HG02938 (cell line): Measurements from ENCODE around the gene PCDHB8.
"Not testable (repeated sequence)": the region's sequence is repeated elsewhere in the genome, so short reads cannot be mapped to it uniquely, and the experiment has no call there.

ENCODE experiments used
- ATAC-seq: cut with Tn5 transposase; IDR thresholded peaks from one replicate; pipeline ENCODE4 v1.9.1; 2021; ENCODE audit warnings: mild to moderate bottlenecking, moderate library complexity; ENCODE audit not compliant: unreplicated experiment

The PCDHB8 gene

DNA sequence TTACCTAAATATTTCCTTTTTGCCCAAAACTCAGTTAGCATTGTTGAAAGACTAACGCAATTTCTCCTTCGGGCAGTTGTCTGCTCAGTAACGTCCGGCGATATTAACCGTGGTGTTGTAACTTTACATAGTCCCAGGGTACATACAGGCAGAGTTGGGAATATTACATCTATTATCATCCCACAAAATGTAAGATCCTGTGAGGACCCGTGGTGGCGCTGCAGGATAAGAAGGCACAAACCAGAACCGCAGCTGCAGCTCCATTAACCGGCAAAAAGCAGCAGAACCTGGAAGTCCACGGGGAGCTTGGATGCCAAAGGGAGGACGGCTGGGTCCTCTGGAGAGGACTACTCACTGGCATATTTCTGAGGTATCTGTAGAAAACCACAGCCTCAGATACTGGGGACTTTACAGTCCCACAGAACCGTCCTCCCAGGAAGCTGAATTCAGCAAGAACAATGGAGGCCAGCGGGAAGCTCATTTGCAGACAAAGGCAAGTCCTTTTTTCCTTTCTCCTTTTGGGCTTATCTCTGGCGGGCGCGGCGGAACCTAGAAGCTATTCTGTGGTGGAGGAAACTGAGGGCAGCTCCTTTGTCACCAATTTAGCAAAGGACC lies at the start of gene PCDHB8:
PCDHB8 (plus strand) TSS at position 214 of the 615 bp plus-strand sequence; CDS start at position 459, 245 bp downstream.
- not testable (repeated sequence) for ATAC-seq

DNA sequence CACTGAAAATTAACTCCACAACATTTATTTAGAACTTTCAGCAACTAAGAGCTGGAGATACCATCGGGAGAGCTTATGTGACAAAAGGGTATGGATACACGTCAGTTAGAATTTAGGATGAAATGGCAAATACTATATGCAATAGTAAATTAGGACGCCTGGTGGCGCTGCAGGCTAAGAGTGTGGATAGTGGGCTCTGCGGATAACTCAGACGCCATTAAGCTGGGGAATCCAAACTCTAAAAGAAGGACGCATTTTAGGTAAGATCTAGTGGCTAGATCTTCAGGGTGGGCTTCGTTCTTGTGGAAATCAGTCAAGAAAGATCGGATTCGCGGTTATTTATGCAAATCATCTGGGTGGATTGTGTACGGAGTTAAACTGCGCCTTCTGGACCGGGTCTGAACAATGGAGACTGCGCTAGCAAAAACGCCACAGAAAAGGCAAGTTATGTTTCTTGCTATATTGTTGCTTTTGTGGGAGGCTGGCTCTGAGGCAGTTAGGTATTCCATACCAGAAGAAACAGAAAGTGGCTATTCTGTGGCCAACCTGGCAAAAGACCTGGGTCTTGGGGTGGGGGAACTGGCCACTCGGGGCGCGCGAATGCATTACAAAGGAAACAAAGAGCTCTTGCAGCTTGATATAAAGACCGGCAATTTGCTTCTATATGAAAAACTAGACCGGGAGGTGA lies 42.4 kb upstream of the PCDHB8 start, which contains the start of gene PCDHB5:
PCDHB5 (plus strand) TSS at position 177 of the 688 bp plus-strand sequence; CDS start at position 406, 229 bp downstream.
- ATAC-seq = no peak

- ATAC-seq = no peak
Measured at GRCh38 chr5:141135718-141136266, 41.8 kb upstream of the PCDHB8 start.

DNA sequence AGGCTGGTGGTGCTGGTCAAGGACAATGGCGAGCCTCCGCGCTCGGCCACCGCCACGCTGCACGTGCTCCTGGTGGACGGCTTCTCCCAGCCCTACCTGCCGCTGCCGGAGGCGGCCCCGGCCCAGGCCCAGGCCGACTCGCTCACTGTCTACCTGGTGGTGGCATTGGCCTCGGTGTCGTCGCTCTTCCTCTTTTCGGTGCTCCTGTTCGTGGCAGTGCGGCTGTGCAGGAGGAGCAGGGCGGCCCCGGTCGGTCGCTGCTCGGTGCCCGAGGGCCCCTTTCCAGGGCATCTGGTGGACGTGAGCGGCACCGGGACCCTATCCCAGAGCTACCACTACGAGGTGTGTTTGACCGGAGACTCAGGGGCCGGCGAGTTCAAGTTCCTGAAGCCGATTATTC lies 40.2 kb upstream of the PCDHB8 start:
- not testable (repeated sequence) for ATAC-seq

GRCh38 chr5:141149812-141150211 lies 27.8 kb upstream of the PCDHB8 start, which contains the start of gene PCDHB6:
Gene PCDHB6, plus strand, starts transcription at chr5:141150057. Its CDS starts 201 bp downstream, at chr5:141150258.
- ATAC-seq = no peak

GRCh38 chr5:141150224-141150992 lies 27.2 kb upstream of the PCDHB8 start:
- ATAC-seq = no peak

- ATAC-seq = no peak
Measured at GRCh38 chr5:141150993-141151325, 26.6 kb upstream of the PCDHB8 start.

GRCh38 chr5:141151632-141152031 lies 26.0 kb upstream of the PCDHB8 start:
- not testable (repeated sequence) for ATAC-seq

DNA sequence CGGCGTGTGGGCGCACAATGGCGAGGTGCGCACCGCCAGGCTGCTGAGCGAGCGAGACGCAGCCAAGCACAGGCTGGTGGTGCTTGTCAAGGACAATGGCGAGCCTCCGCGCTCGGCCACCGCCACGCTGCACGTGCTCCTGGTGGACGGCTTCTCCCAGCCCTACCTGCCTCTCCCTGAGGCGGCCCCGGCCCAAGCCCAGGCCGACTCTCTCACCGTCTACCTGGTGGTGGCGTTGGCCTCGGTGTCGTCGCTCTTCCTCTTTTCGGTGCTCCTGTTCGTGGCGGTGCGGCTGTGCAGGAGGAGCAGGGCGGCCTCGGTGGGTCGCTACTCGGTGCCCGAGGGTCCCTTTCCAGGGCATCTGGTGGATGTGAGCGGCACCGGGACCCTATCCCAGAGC lies 25.5 kb upstream of the PCDHB8 start:
- ATAC-seq = not testable (repeated sequence)

DNA sequence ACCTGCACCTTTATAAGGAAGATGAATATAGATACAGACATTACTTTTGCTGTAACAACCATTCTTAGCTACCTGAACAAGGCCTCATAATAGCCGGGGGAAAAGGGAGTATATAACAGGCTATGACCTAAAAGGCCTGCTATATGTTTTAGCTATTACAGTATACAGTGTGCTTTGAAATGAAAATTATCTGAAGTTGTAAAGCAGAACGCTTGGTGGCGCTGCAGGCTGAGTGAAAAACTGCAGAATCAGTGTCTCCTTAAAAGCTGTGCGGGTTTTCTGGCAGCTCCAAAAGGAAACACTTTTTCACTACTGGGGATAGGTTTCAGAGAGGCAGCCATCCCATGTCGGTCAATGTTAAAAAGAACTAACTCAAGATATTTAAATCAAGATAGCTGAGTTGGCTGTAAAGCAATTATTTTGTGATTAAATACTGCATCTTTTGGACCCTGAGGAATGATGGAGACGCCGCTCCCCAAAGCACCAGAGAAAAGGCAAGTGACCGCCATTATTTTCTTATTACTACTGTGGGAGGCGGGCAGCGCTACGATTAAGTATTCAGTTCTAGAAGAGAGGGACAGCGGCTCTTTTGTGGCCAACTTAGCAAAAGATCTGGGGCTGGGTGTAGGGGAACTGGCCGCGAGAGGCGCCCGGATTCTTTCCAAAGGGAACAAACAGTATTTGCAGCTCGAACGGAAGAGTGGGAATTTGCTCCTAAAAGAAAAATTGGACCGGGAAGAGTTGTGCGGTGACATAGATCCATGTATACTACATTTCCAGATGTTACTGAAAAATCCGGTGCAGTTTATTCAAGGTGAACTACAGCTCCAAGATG lies 21.8 kb upstream of the PCDHB8 start:
- no peak for ATAC-seq

- not testable (repeated sequence) for ATAC-seq
Measured at GRCh38 chr5:141157356-141157755, 20.2 kb upstream of the PCDHB8 start.

DNA sequence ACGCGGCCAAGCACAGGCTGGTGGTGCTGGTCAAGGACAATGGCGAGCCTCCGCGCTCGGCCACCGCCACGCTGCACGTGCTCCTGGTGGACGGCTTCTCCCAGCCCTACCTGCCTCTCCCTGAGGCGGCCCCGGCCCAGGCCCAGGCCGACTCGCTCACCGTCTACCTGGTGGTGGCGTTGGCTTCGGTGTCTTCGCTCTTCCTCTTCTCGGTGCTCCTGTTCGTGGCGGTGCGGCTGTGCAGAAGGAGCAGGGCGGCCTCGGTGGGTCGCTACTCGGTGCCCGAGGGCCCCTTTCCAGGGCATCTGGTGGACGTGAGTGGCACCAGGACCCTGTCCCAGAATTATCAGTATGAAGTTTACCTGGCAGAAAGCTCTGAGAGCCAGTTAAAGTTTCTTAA lies 19.7 kb upstream of the PCDHB8 start:
- ATAC-seq = not testable (repeated sequence)

DNA sequence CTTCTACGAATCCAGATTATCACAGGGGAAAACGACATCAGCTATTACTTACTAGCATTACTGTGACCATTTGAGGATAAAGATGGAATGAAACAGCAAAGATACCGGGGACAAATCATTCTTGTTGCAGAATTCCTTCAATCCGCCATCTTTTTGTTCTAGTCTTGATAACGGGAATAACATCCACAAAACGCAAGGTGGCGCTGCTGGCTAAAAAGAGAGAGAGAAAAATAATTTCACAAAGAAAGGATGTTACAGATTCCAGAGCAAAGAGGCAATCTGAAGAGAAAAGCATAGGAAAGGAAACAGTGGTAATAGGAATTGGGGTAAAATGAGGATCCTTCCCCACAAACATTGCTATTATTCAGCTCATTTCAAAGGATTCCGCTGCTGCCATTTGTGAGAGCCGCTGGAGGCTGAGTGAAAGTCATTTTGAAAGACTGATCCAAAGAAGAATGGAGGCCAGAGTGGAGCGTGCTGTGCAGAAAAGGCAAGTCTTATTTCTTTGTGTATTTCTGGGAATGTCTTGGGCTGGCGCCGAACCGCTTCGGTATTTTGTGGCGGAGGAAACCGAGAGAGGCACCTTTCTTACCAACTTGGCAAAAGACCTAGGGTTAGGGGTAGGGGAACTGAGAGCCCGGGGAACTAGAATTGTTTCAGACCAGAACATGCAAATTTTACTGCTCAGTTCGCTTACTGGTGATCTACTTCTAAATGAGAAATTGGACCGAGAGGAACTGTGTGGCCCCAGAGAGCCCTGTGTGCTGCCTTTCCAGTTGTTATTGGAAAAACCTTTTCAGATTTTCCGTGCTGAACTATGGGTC lies 5.0 kb upstream of the PCDHB8 start, which contains the start of gene PCDHB7:
PCDHB7 (plus strand) TSS at position 264 of the 824 bp plus-strand sequence; CDS start at position 456, 192 bp downstream.
- no peak for ATAC-seq

DNA sequence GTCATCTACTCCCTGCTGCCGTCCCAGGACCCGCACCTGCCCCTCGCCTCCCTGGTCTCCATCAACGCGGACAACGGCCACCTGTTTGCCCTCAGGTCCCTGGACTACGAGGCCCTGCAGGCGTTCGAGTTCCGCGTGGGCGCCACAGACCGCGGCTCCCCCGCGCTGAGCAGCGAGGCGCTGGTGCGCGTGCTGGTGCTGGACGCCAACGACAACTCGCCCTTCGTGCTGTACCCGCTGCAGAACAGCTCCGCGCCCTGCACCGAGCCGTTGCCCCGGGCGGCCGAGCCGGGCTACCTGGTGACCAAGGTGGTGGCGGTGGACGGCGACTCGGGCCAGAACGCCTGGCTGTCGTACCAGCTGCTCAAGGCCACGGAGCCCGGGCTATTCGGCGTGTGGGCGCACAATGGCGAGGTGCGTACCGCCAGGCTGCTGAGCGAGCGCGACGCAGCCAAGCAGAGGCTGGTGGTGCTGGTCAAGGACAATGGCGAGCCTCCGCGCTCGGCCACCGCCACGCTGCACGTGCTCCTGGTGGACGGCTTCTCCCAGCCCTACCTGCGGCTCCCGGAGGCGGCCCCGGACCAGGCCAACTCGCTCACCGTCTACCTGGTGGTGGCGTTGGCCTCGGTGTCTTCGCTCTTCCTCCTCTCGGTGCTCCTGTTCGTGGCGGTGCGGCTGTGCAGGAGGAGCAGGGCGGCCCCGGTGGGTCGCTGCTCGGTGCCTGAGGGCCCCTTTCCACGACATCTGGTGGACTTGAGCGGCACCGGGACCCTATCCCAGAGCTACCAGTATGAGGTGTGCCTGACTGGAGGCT lies 3.1 kb upstream of the PCDHB8 start:
- ATAC-seq = not testable (repeated sequence)

- ATAC-seq = no peak
Measured at GRCh38 chr5:141175933-141176332, 1.7 kb upstream of the PCDHB8 start.

DNA sequence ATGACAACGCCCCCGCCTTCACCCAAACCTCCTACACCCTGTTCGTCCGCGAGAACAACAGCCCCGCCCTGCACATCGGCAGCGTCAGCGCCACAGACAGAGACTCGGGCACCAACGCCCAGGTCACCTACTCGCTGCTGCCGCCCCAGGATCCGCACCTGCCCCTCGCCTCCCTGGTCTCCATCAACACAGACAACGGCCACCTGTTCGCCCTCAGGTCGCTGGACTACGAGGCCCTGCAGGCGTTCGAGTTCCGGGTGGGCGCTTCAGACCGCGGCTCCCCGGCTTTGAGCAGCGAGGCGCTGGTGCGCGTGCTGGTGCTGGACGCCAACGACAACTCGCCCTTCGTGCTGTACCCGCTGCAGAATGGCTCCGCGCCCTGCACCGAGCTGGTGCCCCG lies 1.8 kb downstream of the PCDHB8 start:
- not testable (repeated sequence) for ATAC-seq

GRCh38 chr5:141179876-141180275 lies 2.3 kb downstream of the PCDHB8 start:
- ATAC-seq = not testable (repeated sequence)

DNA sequence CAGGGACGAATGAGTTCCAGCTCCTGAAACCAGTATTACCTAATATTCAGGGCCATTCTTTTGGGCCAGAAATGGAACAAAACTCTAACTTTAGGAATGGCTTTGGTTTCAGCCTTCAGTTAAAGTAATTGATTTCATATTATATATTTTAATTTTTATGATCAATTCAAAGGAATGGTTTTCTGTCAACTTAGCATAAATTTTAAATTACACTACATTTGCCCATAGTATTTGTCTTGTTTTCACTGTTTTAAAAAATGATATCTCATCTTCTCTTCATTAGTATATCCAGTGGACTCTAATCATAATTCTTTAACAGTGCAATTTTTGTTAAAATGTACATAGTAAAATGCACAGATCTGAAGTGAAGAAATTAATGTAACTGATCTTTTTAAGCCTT lies 2.7 kb downstream of the PCDHB8 start:
- no peak for ATAC-seq

- ATAC-seq = no peak
Measured at GRCh38 chr5:141182248-141182647, 4.7 kb downstream of the PCDHB8 start, which contains the start of gene PCDHB16. Gene PCDHB16, plus strand, starts transcription at chr5:141182387. Its CDS starts 173 bp downstream, at chr5:141182560.
